ENCODE data around the gene ARHGAP24. TPM values are rescaled to one million over a fixed set of nuclear protein-coding genes. Genes with fewer than 3 reads are reported as not detected.
"Not testable (repeated sequence)": the region's sequence is repeated elsewhere in the genome, so short reads cannot be mapped to it uniquely, and the experiment has no call there.

The ARHGAP24 gene
- total RNA-seq, 1 experiment from 2014 or later = 5.8 TPM

GRCh38 chr4:85807247-85807950 lies 332.4 kb downstream of the ARHGAP24 start:
- peak; percentile 94 for DNase-seq (ENCODE audit: low read depth)

- DNase-seq (ENCODE audit: low read depth) = no peak
Observed at GRCh38 chr4:85808104-85808503, 333.2 kb downstream of the ARHGAP24 start.

- no peak for DNase-seq (ENCODE audit: low read depth)
Observed at GRCh38 chr4:85808864-85809263, 333.9 kb downstream of the ARHGAP24 start.

- peak; percentile 87 for DNase-seq (ENCODE audit: low read depth)
Observed at GRCh38 chr4:85812776-85813175, 337.8 kb downstream of the ARHGAP24 start.

- DNase-seq (ENCODE audit: low read depth) = peak; percentile 6
Observed at GRCh38 chr4:85815796-85816459, 341.0 kb downstream of the ARHGAP24 start.

GRCh38 chr4:85818700-85819099 lies 343.8 kb downstream of the ARHGAP24 start:
- no peak for DNase-seq (ENCODE audit: low read depth)

GRCh38 chr4:85820101-85820500 lies 345.2 kb downstream of the ARHGAP24 start:
- DNase-seq (ENCODE audit: low read depth) = not testable (repeated sequence)

GRCh38 chr4:85821688-85822455 lies 346.9 kb downstream of the ARHGAP24 start:
- no peak for DNase-seq (ENCODE audit: low read depth)

GRCh38 chr4:85823295-85823694 lies 348.3 kb downstream of the ARHGAP24 start:
- peak; percentile 3 for DNase-seq (ENCODE audit: low read depth)

- no peak for DNase-seq (ENCODE audit: low read depth)
Observed at GRCh38 chr4:85824166-85824945, 349.4 kb downstream of the ARHGAP24 start.

- peak; percentile 79 for DNase-seq (ENCODE audit: low read depth)
Observed at GRCh38 chr4:85826060-85826678, 351.2 kb downstream of the ARHGAP24 start.

- DNase-seq (ENCODE audit: low read depth) = peak; percentile 25
Observed at GRCh38 chr4:85828027-85828890, 353.3 kb downstream of the ARHGAP24 start.

- DNase-seq (ENCODE audit: low read depth) = no peak
Observed at GRCh38 chr4:85829276-85830051, 354.5 kb downstream of the ARHGAP24 start.

GRCh38 chr4:85831647-85832046 lies 356.7 kb downstream of the ARHGAP24 start:
- DNase-seq (ENCODE audit: low read depth) = no peak

GRCh38 chr4:85833302-85833701 lies 358.4 kb downstream of the ARHGAP24 start:
- DNase-seq (ENCODE audit: low read depth) = no peak

- no peak for DNase-seq (ENCODE audit: low read depth)
Observed at GRCh38 chr4:85834934-85835333, 360.0 kb downstream of the ARHGAP24 start.

GRCh38 chr4:85836588-85837438 lies 361.9 kb downstream of the ARHGAP24 start:
- no peak for DNase-seq (ENCODE audit: low read depth)

- DNase-seq (ENCODE audit: low read depth) = no peak
Observed at GRCh38 chr4:85837439-85837733, 362.4 kb downstream of the ARHGAP24 start.
